Karpas-422 (cell line): ENCODE results near the gene BSPH1. TPM values are rescaled to one million over a fixed set of nuclear protein-coding genes. Genes with fewer than 3 reads are reported as not detected.
A peak's percentile ranks its signal among the peaks of the same experiment; 100 is the strongest.

Experiments used
- DNase-seq: peaks from one replicate; pipeline ENCODE4 v3.0.0-alpha.2; 2015
- H2AFZ ChIP-seq: fragments of 200-600 bp; sonication (generic); 2 replicates; pipeline ENCODE4 v1.6.1; 2014; ENCODE audit warnings: antibody characterized with exemption, low read length, mixed read lengths
- H3K27ac ChIP-seq: fragments of 200-600 bp; sonication (generic); 2 replicates; pipeline ENCODE4 v1.5.1; 2014; ENCODE audit warnings: mild to moderate bottlenecking, low read length, moderate library complexity
- H3K27me3 ChIP-seq: fragments of 200-600 bp; sonication (generic); 2 replicates; pipeline ENCODE4 v1.6.1; 2014; ENCODE audit warnings: low read length, mixed read lengths
- H3K36me3 ChIP-seq: fragments of 200-600 bp; sonication (generic); 2 replicates; pipeline ENCODE4 v1.6.1; 2014; ENCODE audit warnings: low read length, mixed read lengths; ENCODE audit not compliant: insufficient read depth
- H3K4me1 ChIP-seq: fragments of 200-600 bp; sonication (generic); 2 replicates; pipeline ENCODE4 v1.6.1; 2014; ENCODE audit warnings: mild to moderate bottlenecking, low read length, mixed read lengths
- H3K4me2 ChIP-seq: fragments of 200-600 bp; sonication (generic); 2 replicates; pipeline ENCODE4 v1.6.1; 2014; ENCODE audit warnings: low read length, low read depth, mild to moderate bottlenecking; ENCODE audit not compliant: poor library complexity, severe bottlenecking
- H3K4me3 ChIP-seq: fragments of 200-600 bp; sonication (generic); 2 replicates; pipeline ENCODE4 v1.5.1; 2014; ENCODE audit warnings: mild to moderate bottlenecking, antibody characterized with exemption, low read length, mixed read lengths
- H3K79me2 ChIP-seq: fragments of 200-600 bp; sonication (generic); 2 replicates; pipeline ENCODE4 v1.6.1; 2014; ENCODE audit warnings: mild to moderate bottlenecking, low read length, mixed read lengths
- H3K9ac ChIP-seq: fragments of 200-600 bp; sonication (generic); 2 replicates; pipeline ENCODE4 v1.6.0; 2014; ENCODE audit warnings: low read length
- H3K9me2 ChIP-seq: fragments of 200-600 bp; sonication (generic), shearing (Covaris generic); replicated peaks from 2 replicates; pipeline ENCODE4 v1.6.0; 2014; ENCODE audit warnings: mild to moderate bottlenecking, low read length, moderate library complexity; ENCODE audit not compliant: insufficient read depth
- H3K9me3 ChIP-seq: fragments of 300-700, 200-600 bp; sonication (generic); 2 replicates; pipeline ENCODE4 v1.6.1; 2014; ENCODE audit warnings: low read length, mixed read lengths
- H4K20me1 ChIP-seq: fragments of 200-600 bp; sonication (generic); 2 replicates; pipeline ENCODE4 v1.6.1; 2014; ENCODE audit warnings: mild to moderate bottlenecking, antibody characterized with exemption, low read length, low read depth; ENCODE audit not compliant: insufficient read depth
- total RNA-seq: library from RNA; depleted of rRNA; stranded (reverse); fragments of >200 nt; shearing (Covaris generic); gene quantifications from 2 replicates; pipeline ENCODE4 v1.2.3, GENCODE V29; 2014; ENCODE audit warnings: low replicate concordance

BSPH1 gene
- total RNA-seq, 1 experiment from 2014 or later: not detected

GRCh38 chr19:48010932-48011758, 19.2 kb upstream of the BSPH1 start:
- Histone ChIP-seq H3K79me2 (no peaks in the 10 kb centered on the region), H3K4me2 (no peak overlapping the region), H2AFZ (no peak overlapping the region), H3K4me1 (no peaks in the 10 kb centered on the region), H3K4me3 (no peak overlapping the region), H3K36me3 (no peaks in the 10 kb centered on the region), H3K9me3 (0 out of 2 replicates have a peak, but pooled peaks cover 4% of the 10 kb centered on the region), H3K27me3 (no peaks in the 10 kb centered on the region), H3K27ac (no peak overlapping the region), H3K9me2 (no peaks in the 10 kb centered on the region), H4K20me1 (no peaks in the 10 kb centered on the region), H3K9ac (no peak overlapping the region)
- no peak for DNase-seq

GRCh38 chr19:48006762-48007161, 14.8 kb upstream of the BSPH1 start:
- H3K9ac ChIP-seq: no peak overlapping the region
- peak; percentile 65 for DNase-seq
- H2AFZ ChIP-seq: no peak overlapping the region
- H3K36me3 ChIP-seq: no peaks in the 10 kb centered on the region
- no peak overlapping the region for H3K4me2 ChIP-seq
- no peaks in the 10 kb centered on the region for H3K27me3 ChIP-seq
- H3K4me1 ChIP-seq: no peaks in the 10 kb centered on the region
- H3K79me2 ChIP-seq: no peaks in the 10 kb centered on the region
- no peak overlapping the region for H3K27ac ChIP-seq
- no peaks in the 10 kb centered on the region for H3K9me2 ChIP-seq
- no peaks in the 10 kb centered on the region for H4K20me1 ChIP-seq
- no peak overlapping the region for H3K4me3 ChIP-seq
- 0 out of 2 replicates have a peak, but pooled peaks cover 4% of the 10 kb centered on the region for H3K9me3 ChIP-seq

- Histone ChIP-seq H3K9me2 (no peaks in the 10 kb centered on the region), H3K27me3 (no peaks in the 10 kb centered on the region), H3K4me3 (no peak overlapping the region), H3K9ac (no peak overlapping the region), H4K20me1 (no peaks in the 10 kb centered on the region), H3K27ac (no peak overlapping the region), H3K79me2 (no peaks in the 10 kb centered on the region), H3K36me3 (no peaks in the 10 kb centered on the region), H2AFZ (no peak overlapping the region), H3K9me3 (0 out of 2 replicates have a peak, but pooled peaks cover 4% of the 10 kb centered on the region), H3K4me2 (no peak overlapping the region), H3K4me1 (no peaks in the 10 kb centered on the region)
- DNase-seq: no peak
Observed at GRCh38 chr19:48004236-48004635, 12.3 kb upstream of the BSPH1 start.

- no peak for DNase-seq
- H3K4me1 ChIP-seq: no peaks in the 10 kb centered on the region
- H3K79me2 ChIP-seq: no peaks in the 10 kb centered on the region
- H3K4me3 ChIP-seq: no peak overlapping the region
- no peaks in the 10 kb centered on the region for H3K9me3 ChIP-seq
- H2AFZ ChIP-seq: no peak overlapping the region
- H3K27me3 ChIP-seq: no peaks in the 10 kb centered on the region
- no peaks in the 10 kb centered on the region for H3K9me2 ChIP-seq
- H3K36me3 ChIP-seq: no peaks in the 10 kb centered on the region
- H4K20me1 ChIP-seq: no peaks in the 10 kb centered on the region
- no peak overlapping the region for H3K9ac ChIP-seq
- no peak overlapping the region for H3K27ac ChIP-seq
- no peak overlapping the region for H3K4me2 ChIP-seq
Observed at GRCh38 chr19:48000846-48001245, 8.9 kb upstream of the BSPH1 start.

- no peaks in the 10 kb centered on the region for H3K9me3 ChIP-seq
- H3K36me3 ChIP-seq: no peaks in the 10 kb centered on the region
- no peaks in the 10 kb centered on the region for H3K79me2 ChIP-seq
- no peaks in the 10 kb centered on the region for H3K4me1 ChIP-seq
- H3K9ac ChIP-seq: no peak overlapping the region
- no peak for DNase-seq
- H3K4me2 ChIP-seq: no peak overlapping the region
- H3K27ac ChIP-seq: no peak overlapping the region
- H3K9me2 ChIP-seq: no peaks in the 10 kb centered on the region
- H4K20me1 ChIP-seq: no peaks in the 10 kb centered on the region
- no peak overlapping the region for H2AFZ ChIP-seq
- H3K27me3 ChIP-seq: no peaks in the 10 kb centered on the region
- no peak overlapping the region for H3K4me3 ChIP-seq
Observed at GRCh38 chr19:47998800-47999199, 6.8 kb upstream of the BSPH1 start.

GRCh38 chr19:47996230-47996727, 4.3 kb upstream of the BSPH1 start:
- Histone ChIP-seq H3K27ac (no peak overlapping the region), H3K4me2 (no peak overlapping the region), H3K9ac (no peak overlapping the region), H3K36me3 (no peaks in the 10 kb centered on the region), H3K27me3 (no peaks in the 10 kb centered on the region), H3K4me3 (no peak overlapping the region), H2AFZ (no peak overlapping the region), H3K4me1 (no peaks in the 10 kb centered on the region), H3K9me3 (no peaks in the 10 kb centered on the region), H3K9me2 (no peaks in the 10 kb centered on the region), H3K79me2 (no peaks in the 10 kb centered on the region), H4K20me1 (no peaks in the 10 kb centered on the region)
- no peak for DNase-seq

GRCh38 chr19:47994209-47994802, 2.3 kb upstream of the BSPH1 start, which contains the start of gene ELSPBP1:
Gene ELSPBP1, plus strand, starts transcription at chr19:47994632. Its CDS starts 14,036 bp downstream, at chr19:48008668.
- Histone ChIP-seq H3K27ac (no peak within 1 kb of the TSS), H3K27me3 (no peaks in the 10 kb centered on the region), H3K4me2 (no peak within 1 kb of the TSS), H3K9me2 (no peaks in the 10 kb centered on the region), H3K36me3 (no peaks in the 10 kb centered on the region), H3K79me2 (no peaks in the 10 kb centered on the region), H2AFZ (no peak within 1 kb of the TSS), H3K4me1 (no peaks in the 10 kb centered on the region), H3K4me3 (no peak within 1 kb of the TSS), H3K9me3 (no peaks in the 10 kb centered on the region), H3K9ac (no peak within 1 kb of the TSS), H4K20me1 (no peaks in the 10 kb centered on the region)
- no peak for DNase-seq

GRCh38 chr19:47991191-47991808, 670 bp downstream of the BSPH1 start:
- no peak overlapping the region for H2AFZ ChIP-seq
- no peak overlapping the region for H3K9ac ChIP-seq
- no peaks in the 10 kb centered on the region for H3K9me2 ChIP-seq
- no peaks in the 10 kb centered on the region for H3K36me3 ChIP-seq
- no peaks in the 10 kb centered on the region for H3K9me3 ChIP-seq
- H3K4me2 ChIP-seq: no peak overlapping the region
- H3K4me3 ChIP-seq: no peak overlapping the region
- DNase-seq: no peak
- H3K27me3 ChIP-seq: no peaks in the 10 kb centered on the region
- H3K27ac ChIP-seq: no peak overlapping the region
- no peaks in the 10 kb centered on the region for H3K79me2 ChIP-seq
- no peaks in the 10 kb centered on the region for H4K20me1 ChIP-seq
- H3K4me1 ChIP-seq: no peaks in the 10 kb centered on the region
